Activated gamma-delta T cell treated with anti-CD3 and anti-CD28 coated beads, Interleukin-2, amount 50 U/mL, for 16 hours (primary cell): ENCODE measurements around the gene EBLN1.

Experiments used
- DNase-seq: peaks from one replicate; pipeline ENCODE4 v3.0.0-alpha.2; 2020; ENCODE audit warnings: low read depth

EBLN1 gene

DNA sequence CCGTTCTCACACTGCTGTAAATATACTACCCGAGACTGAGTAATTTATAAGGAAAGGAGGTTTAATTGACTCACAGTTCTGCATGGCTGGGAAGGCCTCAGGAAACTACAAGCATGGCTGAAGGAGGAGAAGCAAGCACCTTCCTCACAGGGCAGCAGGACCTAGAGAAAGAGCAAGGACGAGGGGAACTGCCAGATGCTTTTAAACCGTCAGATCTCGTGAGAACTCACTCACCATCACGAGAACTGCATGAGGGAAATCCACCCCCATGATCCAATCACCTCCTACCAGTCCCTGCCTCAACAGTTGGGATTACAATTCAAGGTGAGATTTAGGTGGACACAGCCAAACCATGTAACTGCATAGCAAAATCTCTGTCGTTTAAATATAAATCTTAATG lies at the start of gene EBLN1:
TSS of gene EBLN1 (minus strand) at position 174 of the 400 bp plus-strand sequence. CDS start 8,032 bp downstream, outside the sequence.
- DNase-seq: no peak

GRCh38 chr10:22265839-22266537 lies 48.2 kb upstream of the EBLN1 start:
- DNase-seq: no peak

DNA sequence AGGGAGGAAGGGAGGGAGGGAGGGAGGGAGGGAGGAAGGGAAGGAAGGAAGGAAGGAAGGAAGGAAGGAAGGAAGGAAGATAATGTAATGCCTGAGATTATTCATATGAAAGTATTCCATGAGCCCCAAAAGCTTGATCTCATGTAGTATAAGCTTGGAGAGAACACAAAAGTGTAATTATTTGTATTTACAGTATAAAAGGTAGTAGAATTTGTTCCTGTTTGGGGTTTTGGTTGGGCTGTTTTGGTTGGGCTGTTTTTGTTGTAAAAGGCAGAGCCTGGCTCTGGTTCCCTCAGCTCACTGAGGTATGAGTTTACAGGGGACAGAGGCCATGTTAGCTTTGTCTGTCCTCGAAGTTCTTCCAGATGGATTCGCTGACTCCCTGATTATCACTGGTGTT lies 45.3 kb upstream of the EBLN1 start:
- no peak for DNase-seq

- DNase-seq: no peak
Measured at GRCh38 chr10:22259280-22259679, 41.5 kb upstream of the EBLN1 start.

DNA sequence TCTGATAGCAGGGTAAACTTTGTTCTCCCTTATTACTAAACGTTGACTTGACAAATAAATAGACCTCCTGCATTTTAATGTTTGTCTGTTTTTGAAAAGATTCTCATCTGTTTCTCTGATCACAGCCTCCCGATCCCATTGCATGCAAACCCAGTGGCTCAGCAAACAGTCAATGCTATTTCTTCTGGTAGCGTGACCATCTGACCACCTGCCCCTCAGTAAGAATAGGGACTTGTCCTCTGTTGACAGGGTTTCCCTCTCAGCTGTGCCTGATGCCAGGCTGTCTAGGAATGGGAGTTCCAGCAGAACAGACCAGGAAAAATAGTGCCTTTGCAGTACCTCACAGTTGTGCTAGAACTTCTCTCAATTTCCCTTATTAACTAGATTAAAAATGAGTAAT lies 40.7 kb upstream of the EBLN1 start:
- no peak for DNase-seq

- no peak for DNase-seq
Measured at GRCh38 chr10:22253580-22253882, 35.7 kb upstream of the EBLN1 start.

GRCh38 chr10:22252801-22253579 lies 35.2 kb upstream of the EBLN1 start:
- DNase-seq: no peak

DNA sequence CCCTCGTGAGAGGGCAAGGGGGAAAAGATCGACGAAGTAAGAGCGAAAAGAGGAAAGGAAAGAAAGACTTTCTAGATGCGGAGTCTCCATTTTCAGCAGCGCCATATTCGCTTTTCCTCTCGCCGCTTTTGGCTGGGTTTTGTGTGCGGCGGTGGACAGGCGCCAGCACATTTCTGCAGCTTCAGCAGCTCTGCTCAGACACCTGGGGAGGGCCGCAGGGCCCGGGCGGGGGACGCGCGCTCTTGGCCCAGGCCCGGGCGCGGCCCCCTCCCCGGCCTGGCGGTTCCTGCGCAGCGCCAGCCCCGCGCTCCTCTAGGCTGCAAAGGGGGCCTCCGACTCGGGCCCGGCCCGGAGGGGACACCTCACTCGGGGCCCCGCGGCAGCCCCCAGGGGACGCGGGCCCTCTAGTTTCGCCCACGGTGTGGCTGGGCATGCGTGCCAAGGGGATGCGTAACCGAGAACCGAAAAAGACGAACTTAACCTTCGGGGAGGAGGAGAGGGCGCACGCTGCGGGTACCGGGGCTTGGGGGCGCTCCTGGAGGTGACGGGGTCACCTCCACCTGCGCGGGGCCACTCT lies 34.5 kb upstream of the EBLN1 start:
- peak; percentile 42 for DNase-seq

- DNase-seq: peak; percentile 30
Measured at GRCh38 chr10:22251751-22252223, 34.0 kb upstream of the EBLN1 start.

- no peak for DNase-seq
Measured at GRCh38 chr10:22250897-22251660, 33.3 kb upstream of the EBLN1 start.

DNA sequence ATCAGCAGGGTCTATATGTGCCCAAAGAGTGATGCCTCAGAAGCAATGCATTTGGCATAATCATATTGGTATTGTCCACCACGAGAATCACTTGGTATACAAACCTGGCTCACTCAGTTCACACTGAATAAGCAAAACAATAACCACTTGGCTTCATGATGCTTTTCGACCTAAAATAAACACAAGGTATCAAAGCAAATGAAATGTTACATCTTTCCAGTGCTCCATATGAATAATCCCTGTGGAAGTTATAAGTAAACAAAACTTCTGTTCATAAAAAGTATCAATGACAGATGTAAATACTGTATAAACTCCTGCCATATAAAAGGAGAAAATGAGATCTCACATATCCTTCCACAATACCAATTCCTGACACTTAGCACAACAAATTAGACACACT lies 29.8 kb upstream of the EBLN1 start:
- no peak for DNase-seq

DNA sequence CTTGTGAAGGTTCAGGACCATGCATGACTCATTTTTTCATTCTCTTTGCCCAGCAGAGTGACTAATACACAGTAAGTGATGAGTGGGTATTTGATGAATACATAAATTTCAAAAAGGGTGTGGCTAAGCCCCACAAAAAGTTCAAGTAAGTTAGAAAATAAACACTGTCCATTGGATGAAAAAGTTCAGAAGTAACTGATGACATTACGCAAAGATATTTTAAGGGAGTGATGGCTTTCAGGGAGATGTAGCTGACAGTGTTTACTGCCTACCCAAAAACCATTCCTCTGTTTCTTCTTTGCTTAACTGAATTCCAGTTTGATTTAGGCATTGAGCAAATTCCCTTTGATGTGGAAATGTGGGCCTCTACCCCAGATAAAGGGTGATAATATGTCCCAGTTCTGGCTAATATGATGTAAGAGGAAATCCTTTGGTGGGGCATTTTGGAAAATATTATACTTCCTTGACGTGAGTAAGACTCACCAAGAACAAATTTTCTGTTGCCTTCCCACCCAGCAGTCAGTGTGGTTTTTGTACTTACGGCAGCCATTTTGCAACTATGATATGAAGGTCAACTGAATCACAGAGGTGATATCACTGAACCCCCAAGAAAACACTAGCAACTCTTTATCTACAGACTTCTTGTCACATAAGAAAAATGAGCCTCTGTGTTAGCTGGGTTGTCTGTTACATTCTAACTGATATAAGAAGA lies 29.0 kb upstream of the EBLN1 start:
- peak; percentile 22 for DNase-seq

GRCh38 chr10:22245567-22245966 lies 27.8 kb upstream of the EBLN1 start:
- no peak for DNase-seq

GRCh38 chr10:22244855-22245254 lies 27.0 kb upstream of the EBLN1 start:
- DNase-seq: no peak

DNA sequence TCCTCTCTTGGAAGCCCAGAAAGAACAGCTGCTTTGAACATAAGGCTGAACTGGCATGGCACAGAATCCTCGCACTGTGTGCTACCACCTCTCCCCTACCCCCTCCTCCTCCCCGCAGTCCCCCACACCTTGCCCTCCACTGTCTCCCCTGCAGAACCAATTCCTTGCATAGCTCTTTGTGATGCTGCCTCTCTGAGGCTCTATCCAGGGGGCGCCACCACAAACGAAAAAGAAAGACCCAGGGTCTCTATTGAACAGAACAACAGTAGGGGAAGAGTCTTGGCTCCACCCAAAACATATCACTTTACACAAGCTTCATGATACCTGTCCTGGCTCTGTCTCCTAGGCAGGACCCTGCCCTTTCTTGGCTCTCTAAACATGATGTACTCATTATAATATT lies 26.2 kb upstream of the EBLN1 start:
- DNase-seq: no peak

DNA sequence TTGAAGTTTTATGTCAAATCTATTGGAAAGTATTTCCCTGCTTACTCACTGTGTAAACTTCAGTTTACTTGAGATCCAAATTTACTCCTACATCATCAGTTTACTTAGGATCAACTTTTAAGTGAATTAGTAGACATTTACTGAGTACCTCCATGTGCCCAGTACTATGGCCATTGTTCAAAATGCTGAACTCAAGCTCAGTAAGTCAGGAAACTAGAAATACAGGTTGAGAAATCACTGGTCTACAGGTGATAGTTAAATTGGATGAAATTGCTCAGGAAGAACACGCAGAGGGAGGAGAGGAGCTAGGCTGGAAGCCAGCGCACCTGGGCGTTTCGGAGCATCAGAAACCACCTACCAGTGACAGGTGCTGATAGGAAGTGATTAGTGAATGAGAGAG lies 25.5 kb upstream of the EBLN1 start:
- DNase-seq: no peak

DNA sequence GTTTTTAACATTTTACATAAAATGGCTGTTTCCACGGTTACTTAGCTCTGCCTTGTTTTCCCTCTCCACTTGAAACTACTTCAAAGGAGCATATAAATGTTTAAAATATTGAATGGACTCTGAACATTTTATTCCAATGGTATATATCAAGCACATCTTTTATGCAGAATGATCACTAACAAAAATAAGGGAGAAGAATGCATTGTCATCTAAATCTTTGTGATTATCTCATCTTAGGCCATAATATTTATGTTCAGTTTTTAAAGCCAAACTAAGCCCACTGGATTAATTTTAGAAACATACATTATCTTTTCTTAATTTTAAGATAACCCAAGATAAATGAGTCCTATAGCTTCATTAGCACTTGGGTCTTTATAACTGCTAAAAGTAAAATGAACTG lies 13.4 kb upstream of the EBLN1 start:
- DNase-seq: no peak

GRCh38 chr10:22230158-22230833 lies 12.5 kb upstream of the EBLN1 start:
- DNase-seq: no peak

DNA sequence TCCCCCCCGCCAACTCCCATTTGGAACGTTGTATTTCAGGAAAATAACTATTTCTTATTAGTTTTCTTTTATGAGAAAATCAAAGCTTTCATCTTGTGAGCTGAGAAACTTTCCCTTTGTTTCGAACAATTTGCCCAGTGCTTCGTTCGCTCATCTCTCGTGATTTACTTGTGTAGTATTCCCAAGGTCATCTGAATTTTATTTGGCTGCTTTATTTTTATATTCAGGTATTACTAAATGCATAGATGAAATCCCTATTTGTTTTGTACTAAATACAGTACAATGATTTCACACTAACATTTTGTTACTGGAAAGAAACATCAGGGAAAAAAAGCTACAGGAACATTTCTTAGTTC lies 12.0 kb upstream of the EBLN1 start:
- DNase-seq: no peak

DNA sequence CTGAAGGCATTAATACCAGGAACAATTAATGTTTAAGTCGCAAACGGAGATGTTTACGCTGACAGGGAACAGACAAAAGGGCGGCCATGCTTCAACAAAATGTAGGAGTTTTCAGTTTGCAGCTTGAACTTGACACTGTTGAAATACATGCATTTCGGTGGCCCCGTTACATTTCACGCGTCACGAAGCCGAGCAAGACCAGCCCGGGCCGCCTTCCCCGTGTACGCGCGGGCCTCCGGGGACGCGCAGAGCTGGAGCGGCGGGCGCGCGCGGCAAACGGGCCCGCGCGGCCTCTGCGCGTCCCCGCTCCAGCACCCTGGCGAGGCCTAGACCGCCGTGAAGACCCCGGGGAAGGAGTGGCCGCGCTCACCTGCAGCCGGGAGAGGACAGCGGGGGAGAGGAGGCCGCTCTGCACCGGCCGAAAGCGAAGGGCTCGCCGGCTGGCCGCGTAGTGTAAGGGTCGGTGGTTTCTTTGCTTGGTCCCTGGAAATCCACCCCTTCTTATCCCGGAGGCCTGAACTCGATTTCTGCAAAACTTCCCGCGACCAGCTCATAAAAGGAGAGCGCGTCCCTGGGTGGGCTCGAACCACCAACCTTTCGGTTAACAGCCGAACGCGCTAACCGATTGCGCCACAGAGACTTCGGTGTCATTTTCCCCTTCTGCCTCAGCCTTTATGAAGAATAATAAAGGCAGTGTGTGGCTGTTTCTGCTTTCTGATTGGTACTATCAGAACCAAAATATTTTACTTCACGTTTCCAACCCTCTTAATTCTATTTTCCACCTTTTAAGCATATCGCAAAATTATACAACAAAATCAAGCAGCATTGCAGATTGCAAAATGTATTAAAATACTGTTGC lies 11.4 kb upstream of the EBLN1 start:
- DNase-seq: peak; percentile 76
